Karpas-422 (cell line): ENCODE measurements around the gene ODAD4. TPM values are rescaled to one million over a fixed set of nuclear protein-coding genes. Genes with fewer than 3 reads are reported as not detected.
A peak's percentile ranks its signal among the peaks of the same experiment; 100 is the strongest.

Source experiments
- DNase-seq: peaks from one replicate; pipeline ENCODE4 v3.0.0-alpha.2; 2015
- H2AFZ ChIP-seq: fragments of 200-600 bp; sonication (generic); 2 replicates; pipeline ENCODE4 v1.6.1; 2014; ENCODE audit warnings: antibody characterized with exemption, low read length, mixed read lengths
- H3K27ac ChIP-seq: fragments of 200-600 bp; sonication (generic); 2 replicates; pipeline ENCODE4 v1.5.1; 2014; ENCODE audit warnings: mild to moderate bottlenecking, low read length, moderate library complexity
- H3K27me3 ChIP-seq: fragments of 200-600 bp; sonication (generic); 2 replicates; pipeline ENCODE4 v1.6.1; 2014; ENCODE audit warnings: low read length, mixed read lengths
- H3K36me3 ChIP-seq: fragments of 200-600 bp; sonication (generic); 2 replicates; pipeline ENCODE4 v1.6.1; 2014; ENCODE audit warnings: low read length, mixed read lengths; ENCODE audit not compliant: insufficient read depth
- H3K4me1 ChIP-seq: fragments of 200-600 bp; sonication (generic); 2 replicates; pipeline ENCODE4 v1.6.1; 2014; ENCODE audit warnings: mild to moderate bottlenecking, low read length, mixed read lengths
- H3K4me2 ChIP-seq: fragments of 200-600 bp; sonication (generic); 2 replicates; pipeline ENCODE4 v1.6.1; 2014; ENCODE audit warnings: low read length, low read depth, mild to moderate bottlenecking; ENCODE audit not compliant: poor library complexity, severe bottlenecking
- H3K4me3 ChIP-seq: fragments of 200-600 bp; sonication (generic); 2 replicates; pipeline ENCODE4 v1.5.1; 2014; ENCODE audit warnings: mild to moderate bottlenecking, antibody characterized with exemption, low read length, mixed read lengths
- H3K79me2 ChIP-seq: fragments of 200-600 bp; sonication (generic); 2 replicates; pipeline ENCODE4 v1.6.1; 2014; ENCODE audit warnings: mild to moderate bottlenecking, low read length, mixed read lengths
- H3K9ac ChIP-seq: fragments of 200-600 bp; sonication (generic); 2 replicates; pipeline ENCODE4 v1.6.0; 2014; ENCODE audit warnings: low read length
- H3K9me2 ChIP-seq: fragments of 200-600 bp; sonication (generic), shearing (Covaris generic); replicated peaks from 2 replicates; pipeline ENCODE4 v1.6.0; 2014; ENCODE audit warnings: mild to moderate bottlenecking, low read length, moderate library complexity; ENCODE audit not compliant: insufficient read depth
- H3K9me3 ChIP-seq: fragments of 300-700, 200-600 bp; sonication (generic); 2 replicates; pipeline ENCODE4 v1.6.1; 2014; ENCODE audit warnings: low read length, mixed read lengths
- H4K20me1 ChIP-seq: fragments of 200-600 bp; sonication (generic); 2 replicates; pipeline ENCODE4 v1.6.1; 2014; ENCODE audit warnings: mild to moderate bottlenecking, antibody characterized with exemption, low read length, low read depth; ENCODE audit not compliant: insufficient read depth
- total RNA-seq: library from RNA; depleted of rRNA; stranded (reverse); fragments of >200 nt; shearing (Covaris generic); gene quantifications from 2 replicates; pipeline ENCODE4 v1.2.3, GENCODE V29; 2014; ENCODE audit warnings: low replicate concordance; rRNA removed

ODAD4 gene
- 0.67 and 1.0 TPM in 2 replicates for total RNA-seq

GRCh38 chr17:41930009-41930832 lies at the start of gene ODAD4:
TSS of gene ODAD4 (plus strand) at chr17:41930617. CDS start at chr17:41930724, 107 bp downstream.
- Histone ChIP-seq H4K20me1 (no peaks in the 10 kb centered on the region), H3K27me3 (no peaks in the 10 kb centered on the region), H3K27ac (peak within 1 kb of the TSS; percentile 32), H3K4me2 (peak within 1 kb of the TSS; percentile 95), H3K36me3 (no peaks in the 10 kb centered on the region), H2AFZ (peak within 1 kb of the TSS; percentile 95), H3K4me1 (peaks cover 23% of the 10 kb centered on the region), H3K79me2 (peaks cover 14% of the 10 kb centered on the region), H3K4me3 (peak within 1 kb of the TSS; percentile 85), H3K9me3 (no peaks in the 10 kb centered on the region), H3K9me2 (no peaks in the 10 kb centered on the region), H3K9ac (peak within 1 kb of the TSS; percentile 79)
- DNase-seq = peak; percentile 97

GRCh38 chr17:41882756-41883155 lies 47.7 kb upstream of the ODAD4 start:
- peaks cover 16% of the 10 kb centered on the region for H3K79me2 ChIP-seq
- H3K36me3 ChIP-seq = peaks cover 74% of the 10 kb centered on the region
- H4K20me1 ChIP-seq = 0 out of 2 replicates have a peak, but pooled peaks cover 4% of the 10 kb centered on the region
- H3K27me3 ChIP-seq = no peaks in the 10 kb centered on the region
- H3K4me1 ChIP-seq = no peaks in the 10 kb centered on the region
- no peak overlapping the region for H3K4me3 ChIP-seq
- H3K9me2 ChIP-seq = no peaks in the 10 kb centered on the region
- no peak overlapping the region for H3K4me2 ChIP-seq
- no peak for DNase-seq
- no peak overlapping the region for H3K9ac ChIP-seq
- H2AFZ ChIP-seq = no peak overlapping the region
- H3K9me3 ChIP-seq = no peaks in the 10 kb centered on the region
- no peak overlapping the region for H3K27ac ChIP-seq

GRCh38 chr17:41885733-41886132 lies 44.7 kb upstream of the ODAD4 start:
- H3K9ac ChIP-seq = no peak overlapping the region
- no peak overlapping the region for H3K4me3 ChIP-seq
- H3K9me3 ChIP-seq = no peaks in the 10 kb centered on the region
- H3K27ac ChIP-seq = no peak overlapping the region
- H4K20me1 ChIP-seq = 0 out of 2 replicates have a peak, but pooled peaks cover 4% of the 10 kb centered on the region
- H3K4me2 ChIP-seq = no peak overlapping the region
- DNase-seq = no peak
- H3K36me3 ChIP-seq = peaks cover 66% of the 10 kb centered on the region
- H3K27me3 ChIP-seq = no peaks in the 10 kb centered on the region
- H3K79me2 ChIP-seq = peaks cover 16% of the 10 kb centered on the region
- H3K4me1 ChIP-seq = no peaks in the 10 kb centered on the region
- no peak overlapping the region for H2AFZ ChIP-seq
- no peaks in the 10 kb centered on the region for H3K9me2 ChIP-seq

- H3K4me3 ChIP-seq = no peak overlapping the region
- H3K27me3 ChIP-seq = no peaks in the 10 kb centered on the region
- H3K9me3 ChIP-seq = no peaks in the 10 kb centered on the region
- H3K79me2 ChIP-seq = peaks cover 9% of the 10 kb centered on the region; the same call in 1 of the 2 replicates
- no peaks in the 10 kb centered on the region for H3K9me2 ChIP-seq
- 0 out of 2 replicates have a peak, but pooled peaks cover 4% of the 10 kb centered on the region for H4K20me1 ChIP-seq
- no peak overlapping the region for H3K4me2 ChIP-seq
- no peak overlapping the region for H3K27ac ChIP-seq
- no peak overlapping the region for H2AFZ ChIP-seq
- H3K4me1 ChIP-seq = no peaks in the 10 kb centered on the region
- DNase-seq = no peak
- H3K36me3 ChIP-seq = peaks cover 68% of the 10 kb centered on the region
- no peak overlapping the region for H3K9ac ChIP-seq
Measured at GRCh38 chr17:41888332-41888965, 42.0 kb upstream of the ODAD4 start.

GRCh38 chr17:41891135-41892020 lies 39.0 kb upstream of the ODAD4 start:
- no peak overlapping the region for H2AFZ ChIP-seq
- no peaks in the 10 kb centered on the region for H3K9me2 ChIP-seq
- DNase-seq = no peak
- no peaks in the 10 kb centered on the region for H3K9me3 ChIP-seq
- no peak overlapping the region for H3K27ac ChIP-seq
- H3K4me3 ChIP-seq = no peak overlapping the region
- 0 out of 2 replicates have a peak, but pooled peaks cover 9% of the 10 kb centered on the region for H3K79me2 ChIP-seq
- no peaks in the 10 kb centered on the region for H3K27me3 ChIP-seq
- no peaks in the 10 kb centered on the region for H3K4me1 ChIP-seq
- no peak overlapping the region for H3K9ac ChIP-seq
- peaks cover 66% of the 10 kb centered on the region for H3K36me3 ChIP-seq
- H3K4me2 ChIP-seq = no peak overlapping the region
- H4K20me1 ChIP-seq = 0 out of 2 replicates have a peak, but pooled peaks cover 4% of the 10 kb centered on the region

GRCh38 chr17:41892021-41892376 lies 38.4 kb upstream of the ODAD4 start:
- H3K9me3 ChIP-seq = no peaks in the 10 kb centered on the region
- H3K9ac ChIP-seq = no peak overlapping the region
- H3K27ac ChIP-seq = no peak overlapping the region
- no peak overlapping the region for H3K4me2 ChIP-seq
- H4K20me1 ChIP-seq = 0 out of 2 replicates have a peak, but pooled peaks cover 4% of the 10 kb centered on the region
- H3K4me1 ChIP-seq = no peaks in the 10 kb centered on the region
- no peak overlapping the region for H3K4me3 ChIP-seq
- no peak overlapping the region for H2AFZ ChIP-seq
- peaks cover 62% of the 10 kb centered on the region for H3K36me3 ChIP-seq
- H3K79me2 ChIP-seq = 0 out of 2 replicates have a peak, but pooled peaks cover 9% of the 10 kb centered on the region
- no peaks in the 10 kb centered on the region for H3K9me2 ChIP-seq
- H3K27me3 ChIP-seq = no peaks in the 10 kb centered on the region
- no peak for DNase-seq

- Histone ChIP-seq H3K4me2 (no peak overlapping the region), H3K4me1 (no peaks in the 10 kb centered on the region), H3K79me2 (0 out of 2 replicates have a peak, but pooled peaks cover 9% of the 10 kb centered on the region), H3K27me3 (no peaks in the 10 kb centered on the region), H3K27ac (no peak overlapping the region), H3K9me3 (no peaks in the 10 kb centered on the region), H3K9ac (no peak overlapping the region), H3K4me3 (no peak overlapping the region), H3K36me3 (peaks cover 54% of the 10 kb centered on the region), H3K9me2 (no peaks in the 10 kb centered on the region), H2AFZ (no peak overlapping the region), H4K20me1 (0 out of 2 replicates have a peak, but pooled peaks cover 4% of the 10 kb centered on the region)
- DNase-seq = no peak
Measured at GRCh38 chr17:41893384-41893783, 37.0 kb upstream of the ODAD4 start.
